HUDEP-2 (cell line): ENCODE results near the gene SLC35F3.

ENCODE experiments used
- DNase-seq, 76 experiments: peaks; one replicate each; lab custom pipeline; 2025; ENCODE audit not compliant: unreplicated experiment in 76 of 76; lab: John Stamatoyannopoulos, UW

SLC35F3 gene

DNA sequence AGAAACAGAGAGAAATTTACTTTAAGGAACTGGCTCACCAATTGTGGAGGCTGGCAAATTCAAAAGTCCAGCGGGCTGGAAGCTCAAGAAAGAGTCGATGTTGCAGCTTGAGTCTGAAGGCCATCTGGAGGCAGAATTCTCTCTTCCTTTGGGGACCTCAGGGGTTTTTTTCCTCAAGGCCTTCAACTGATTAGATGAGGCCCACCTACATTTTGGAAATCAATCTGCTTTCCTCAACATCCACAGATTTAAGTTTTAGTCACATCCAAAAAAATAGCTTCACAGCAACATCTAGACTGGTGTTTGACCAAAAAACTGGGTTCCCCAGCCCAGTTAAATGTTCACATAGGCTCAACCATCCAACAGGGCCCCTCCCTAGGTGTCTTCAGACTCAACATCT lies 114.9 kb downstream of the SLC35F3 start:
- DNase-seq: no peak

DNA sequence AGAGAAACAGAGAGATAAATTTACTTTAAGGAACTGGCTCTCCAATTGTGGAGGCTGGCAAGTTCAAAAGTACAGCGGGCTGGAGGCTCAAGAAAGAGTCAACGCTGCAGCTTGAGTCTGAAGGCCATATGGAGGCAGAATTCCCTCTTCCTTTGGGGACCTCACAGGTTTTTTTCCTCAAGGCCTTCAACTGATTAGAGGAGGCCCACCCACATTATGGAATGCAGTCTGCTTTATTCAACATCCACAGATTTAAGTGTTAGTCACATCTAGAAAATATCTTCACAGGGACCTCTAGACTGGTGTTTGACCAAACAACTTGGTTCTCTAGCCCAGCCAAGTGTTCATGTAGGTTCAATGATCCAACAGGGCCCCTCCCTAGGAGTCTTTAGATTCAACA lies 117.8 kb downstream of the SLC35F3 start:
- DNase-seq: no peak

GRCh38 chr1:234039603-234040002 lies 135.1 kb downstream of the SLC35F3 start:
- no peak for DNase-seq

DNA sequence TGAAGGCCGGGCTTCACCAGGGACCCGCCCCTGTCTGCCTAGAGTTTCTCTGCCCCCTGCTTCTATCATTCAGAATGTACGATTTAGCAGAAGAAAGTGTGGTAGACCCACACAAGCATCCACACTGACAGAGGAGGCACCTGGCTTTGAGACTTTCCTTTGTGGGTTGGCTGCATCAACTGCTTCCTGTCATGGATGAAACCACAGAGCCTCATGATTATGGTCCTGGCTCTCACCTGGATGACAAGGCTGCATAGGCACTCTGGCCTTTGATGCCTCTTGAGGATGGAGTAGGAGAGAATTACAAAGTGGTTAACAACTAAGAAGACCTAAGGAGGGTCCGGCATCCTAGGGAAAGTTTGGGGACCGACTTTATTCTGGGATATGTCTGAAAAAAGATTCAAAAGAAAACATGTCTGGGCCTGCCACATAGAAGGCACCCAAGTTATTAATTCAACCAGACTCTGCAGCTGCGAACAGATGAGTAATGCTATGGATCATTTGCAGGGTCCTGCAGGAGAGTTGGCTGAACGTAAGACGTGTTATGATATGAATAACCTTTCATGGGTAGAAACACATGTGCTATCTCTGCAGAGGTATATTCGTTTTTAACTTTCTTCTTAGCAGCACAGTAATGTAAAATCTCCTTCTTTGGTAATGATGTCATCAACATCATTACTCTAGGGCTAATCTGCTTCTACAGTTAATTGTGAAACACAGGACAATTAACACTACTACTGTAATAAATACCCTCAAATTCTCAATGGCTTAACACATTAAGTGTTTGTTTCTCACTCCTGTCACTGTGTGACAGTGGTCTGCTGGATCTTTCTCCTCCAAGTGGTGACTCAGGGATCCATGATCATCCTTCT lies 136.2 kb downstream of the SLC35F3 start:
- DNase-seq: no peak

DNA sequence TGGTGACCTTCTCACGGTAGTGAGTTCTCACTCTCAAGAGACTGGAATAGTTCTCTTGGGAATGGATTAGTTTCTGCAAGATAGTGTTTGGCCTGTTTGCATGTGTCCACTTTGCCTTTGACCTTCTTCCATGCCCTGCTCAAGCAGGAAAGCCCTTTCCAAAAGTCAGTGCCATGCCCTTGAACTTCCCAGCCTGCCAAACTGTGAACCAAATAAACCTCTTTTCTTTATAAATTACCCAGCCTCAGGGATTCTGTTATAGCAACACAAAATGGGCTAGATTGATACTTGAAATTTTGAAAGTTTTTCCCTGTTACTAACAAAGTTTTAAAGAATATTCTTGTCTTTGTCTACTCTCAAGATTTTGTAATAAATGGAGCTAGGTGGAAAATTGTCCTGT lies 139.6 kb downstream of the SLC35F3 start:
- DNase-seq: no peak

DNA sequence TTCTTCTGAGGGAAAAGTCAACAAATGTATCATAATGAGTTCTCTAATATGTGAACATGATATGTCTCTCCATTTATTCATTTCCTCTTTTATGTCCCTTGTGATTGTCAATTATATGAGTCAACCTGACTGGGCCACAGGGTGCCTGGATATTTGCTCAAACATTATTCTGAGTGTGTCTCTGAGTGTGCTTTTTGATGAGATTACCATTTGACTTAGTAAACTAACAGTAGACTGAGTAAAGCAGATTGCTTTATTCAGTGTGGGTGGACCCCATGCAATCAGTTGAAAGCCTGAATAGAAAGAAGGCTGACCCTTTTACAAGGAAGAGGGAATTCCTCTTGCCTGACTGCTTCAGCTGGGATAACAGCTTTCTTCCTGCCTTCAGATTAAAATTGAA lies 142.6 kb downstream of the SLC35F3 start:
- DNase-seq: no peak

DNA sequence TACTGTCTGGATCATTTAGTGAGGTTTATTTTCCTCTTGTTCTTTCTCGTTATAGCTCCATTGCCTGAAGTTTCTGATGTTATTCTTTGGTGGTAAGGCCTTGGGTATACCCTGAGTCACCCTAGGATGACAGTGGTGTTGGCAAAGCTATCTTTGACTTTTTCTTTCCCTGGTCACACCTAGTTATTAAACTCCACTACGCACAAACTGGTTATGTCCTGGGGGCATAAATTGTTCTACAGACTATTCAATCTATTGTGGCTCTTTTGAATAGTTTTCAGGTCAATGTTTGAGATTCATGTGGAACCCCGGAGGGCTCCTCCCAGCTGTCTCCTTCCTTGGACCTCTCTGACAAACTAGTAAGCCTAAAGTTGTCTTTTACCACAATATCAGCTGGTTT lies 157.7 kb downstream of the SLC35F3 start:
- no peak for DNase-seq

- peak in 63 of 76 experiments; percentile 4 to 75 (median 38) for DNase-seq
Measured at GRCh38 chr1:234065794-234066447, 161.4 kb downstream of the SLC35F3 start.

- DNase-seq: no peak
Measured at GRCh38 chr1:234067581-234068337, 163.3 kb downstream of the SLC35F3 start.

DNA sequence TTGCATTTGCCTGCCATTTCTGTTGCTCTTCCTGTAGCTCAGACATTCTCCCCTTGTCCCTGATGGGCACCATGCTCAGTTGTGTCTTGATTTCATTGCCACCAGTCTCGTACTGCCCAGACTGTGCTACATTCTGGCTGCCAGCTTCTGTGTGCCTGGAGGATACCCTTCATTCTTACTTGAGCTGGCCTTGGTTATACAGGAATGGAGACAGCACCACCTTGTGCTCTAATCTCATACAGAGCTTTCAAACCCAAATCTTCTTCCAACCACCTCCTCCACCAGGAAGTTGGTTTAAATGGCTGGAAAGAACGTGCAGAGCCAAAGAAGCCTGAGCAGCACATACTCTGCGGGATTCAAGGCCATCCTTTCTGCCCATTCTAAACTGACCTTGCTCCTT lies 165.3 kb downstream of the SLC35F3 start:
- peak in 2 of 76 experiments; percentile 5 to 7 for DNase-seq

GRCh38 chr1:234072793-234073192 lies 168.3 kb downstream of the SLC35F3 start:
- no peak for DNase-seq

DNA sequence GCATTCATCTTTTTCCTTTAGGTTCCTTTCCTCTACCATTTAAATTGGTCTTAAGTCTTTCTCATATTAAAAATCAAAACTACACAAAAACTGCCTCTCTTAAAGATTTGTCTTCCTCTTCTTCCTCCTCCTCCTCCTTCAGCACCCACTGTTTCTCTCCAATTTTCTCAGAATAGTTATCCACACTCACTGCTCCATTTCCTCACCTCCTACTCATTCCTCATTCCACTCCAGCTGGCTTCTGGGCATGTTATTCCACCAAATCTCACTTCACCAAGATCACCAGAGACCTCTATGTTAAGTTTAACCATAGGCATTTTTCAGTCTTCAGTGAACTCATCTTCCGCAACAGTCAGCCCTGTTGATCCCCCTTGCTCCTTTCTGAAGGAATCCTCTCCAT lies 173.7 kb downstream of the SLC35F3 start:
- DNase-seq: no peak

DNA sequence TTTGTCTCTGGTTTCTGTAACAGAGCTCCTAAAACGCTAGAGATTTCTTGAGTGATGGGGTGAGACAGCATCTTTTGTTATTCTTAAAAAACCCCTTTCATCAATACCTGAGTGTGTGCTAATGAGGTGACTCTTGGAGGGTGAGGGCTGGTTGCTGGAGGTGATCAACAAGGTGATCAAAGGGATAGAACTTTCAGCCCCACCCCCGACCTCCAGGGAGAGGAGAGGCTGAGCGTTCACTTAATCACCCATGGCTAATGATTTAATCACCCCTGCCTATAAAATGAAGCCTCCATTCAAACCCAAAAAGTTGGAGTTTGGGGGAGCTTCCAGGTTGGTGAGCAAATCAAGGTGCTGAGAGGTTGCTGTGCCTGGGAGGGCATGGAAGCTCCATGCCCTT lies 175.4 kb downstream of the SLC35F3 start:
- DNase-seq: no peak

DNA sequence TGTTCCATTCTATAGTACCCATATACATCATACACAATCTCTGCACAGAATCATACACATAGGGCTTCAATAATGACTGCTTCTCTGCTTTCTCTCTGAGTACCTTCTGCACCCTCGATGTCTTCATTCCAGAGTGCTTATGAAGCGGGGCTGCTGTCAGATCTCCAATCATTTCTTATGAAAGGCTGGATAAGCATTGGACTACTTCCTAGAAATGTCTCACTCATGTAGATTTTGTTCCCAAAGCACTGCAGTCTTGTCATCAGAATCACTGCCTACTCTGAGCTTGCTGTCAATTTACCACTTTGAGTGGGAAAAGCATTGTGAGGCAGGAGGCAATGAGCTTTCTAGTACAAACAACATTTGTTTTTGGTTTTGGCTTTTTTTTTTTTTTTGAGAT lies 179.0 kb downstream of the SLC35F3 start:
- DNase-seq: no peak

DNA sequence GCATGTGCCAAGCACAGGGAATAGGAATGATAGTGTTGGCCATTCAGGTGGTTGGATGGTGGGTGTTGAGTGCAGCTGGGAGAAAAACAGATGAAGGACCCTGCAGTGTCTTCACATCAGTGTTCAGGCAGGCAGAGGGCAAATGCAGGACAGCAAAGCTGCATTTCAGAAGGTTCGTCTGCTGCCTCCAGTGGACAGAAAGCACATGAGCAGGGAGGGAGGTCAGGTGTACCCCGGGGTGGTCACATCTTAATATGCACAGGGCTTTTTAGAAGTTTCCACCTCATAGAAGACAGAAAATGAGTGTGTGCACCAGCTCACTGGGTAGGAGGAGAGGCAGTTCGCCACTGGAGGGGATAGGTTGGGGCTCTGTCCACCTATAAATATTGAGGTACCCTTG lies 184.9 kb downstream of the SLC35F3 start:
- DNase-seq: no peak

DNA sequence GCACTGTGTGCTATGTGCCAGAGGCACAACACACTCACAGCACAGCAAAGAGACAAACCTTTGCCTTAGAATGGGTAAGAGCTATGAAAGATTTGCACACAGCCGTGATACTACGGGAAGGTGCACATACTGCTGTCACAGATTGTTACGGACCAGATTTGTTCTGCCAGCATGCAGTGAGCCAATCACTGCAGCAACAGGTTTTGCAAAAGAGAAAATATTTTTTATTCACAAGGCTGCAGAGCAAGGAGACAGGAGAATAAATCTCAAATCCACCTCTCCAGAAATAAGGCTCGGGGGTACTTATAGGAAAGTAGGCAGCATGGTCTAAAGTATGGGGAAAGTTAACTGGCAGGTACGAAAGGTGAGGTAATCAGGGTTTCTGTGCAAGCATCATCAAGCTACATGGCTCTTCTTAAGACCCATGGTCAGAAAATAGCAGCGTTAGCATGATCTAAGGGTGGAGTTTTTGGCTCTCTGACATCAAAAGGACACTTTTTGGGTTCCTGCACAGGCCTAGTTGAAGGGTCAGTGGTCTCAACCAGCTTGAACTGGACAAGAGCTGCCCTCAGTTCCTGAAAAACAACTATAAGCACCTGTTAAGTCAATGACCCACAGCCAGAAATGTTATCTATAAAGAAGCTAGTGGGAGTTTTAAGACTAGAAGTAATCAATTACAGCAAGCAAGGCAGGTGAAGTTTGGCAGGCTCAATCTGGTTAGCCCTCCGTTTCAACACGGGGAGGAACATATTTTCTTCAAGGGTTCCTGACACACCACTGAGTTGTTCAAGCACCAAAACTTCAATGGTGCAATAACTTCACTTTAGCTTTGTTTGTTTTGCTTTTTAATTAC lies 186.0 kb downstream of the SLC35F3 start:
- DNase-seq: no peak

DNA sequence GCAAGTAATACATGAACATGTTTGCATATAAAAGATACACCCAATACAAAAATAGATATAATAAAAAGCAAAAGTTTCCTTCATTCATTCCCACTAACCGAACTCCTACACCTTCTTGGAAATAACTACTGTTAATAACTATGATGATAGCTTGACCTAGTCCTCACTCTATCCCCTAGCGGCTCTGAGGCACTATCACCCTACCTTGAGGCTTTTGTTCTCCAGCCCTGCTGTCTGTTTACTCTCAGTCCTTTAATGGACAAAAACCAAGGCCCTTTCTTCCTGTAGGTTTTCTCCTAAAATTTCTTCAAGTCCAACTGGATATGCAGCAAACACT lies 186.6 kb downstream of the SLC35F3 start:
- no peak for DNase-seq

GRCh38 chr1:234091876-234092275 lies 187.4 kb downstream of the SLC35F3 start:
- DNase-seq: no peak

- DNase-seq: no peak
Measured at GRCh38 chr1:234093107-234093506, 188.6 kb downstream of the SLC35F3 start.

GRCh38 chr1:234093741-234094140 lies 189.3 kb downstream of the SLC35F3 start:
- no peak for DNase-seq

- DNase-seq: no peak
Measured at GRCh38 chr1:234094172-234094571, 189.7 kb downstream of the SLC35F3 start.
